Neural progenitor cell (in vitro differentiated cells): Measurements from ENCODE around the gene KCNMA1. TPM values are rescaled to one million over a fixed set of nuclear protein-coding genes. Genes with fewer than 3 reads are reported as not detected.

Source experiments
- DNase-seq: peaks from one replicate; pipeline ENCODE4 v3.0.0-alpha.2; 2016; ENCODE audit warnings: low spot score
- H2AFZ ChIP-seq: fragments of 200-600 bp; sonication (generic); replicated peaks from 2 replicates; pipeline ENCODE4 v1.6.1; 2016; ENCODE audit warnings: antibody characterized with exemption
- H3F3A ChIP-seq: fragments of 200-600 bp; sonication (generic); 2 replicates; pipeline ENCODE4 v1.6.1; 2016; ENCODE audit warnings: antibody characterized with exemption, low read depth
- H3K27ac ChIP-seq: fragments of 200-600 bp; sonication (generic); 2 replicates; pipeline ENCODE4 v1.5.1; 2016; ENCODE audit warnings: mild to moderate bottlenecking
- H3K27me3 ChIP-seq: fragments of 200-600 bp; sonication (generic); 2 replicates; pipeline ENCODE4 v1.6.1; 2016; ENCODE audit warnings: mild to moderate bottlenecking, moderate library complexity
- H3K36me3 ChIP-seq: fragments of 200-600 bp; sonication (generic); 2 replicates; pipeline ENCODE4 v1.5.1; 2016
- H3K4me1 ChIP-seq: fragments of 200-600 bp; sonication (generic); 2 replicates; pipeline ENCODE4 v1.6.1; 2016; ENCODE audit warnings: mixed run types
- H3K4me2 ChIP-seq: fragments of 200-600 bp; sonication (generic); 2 replicates; pipeline ENCODE4 v1.6.1; 2016
- H3K4me3 ChIP-seq: fragments of 200-600 bp; sonication (generic); 2 replicates; pipeline ENCODE4 v1.5.1; 2016
- H3K79me2 ChIP-seq: fragments of 200-600 bp; sonication (generic); 2 replicates; pipeline ENCODE4 v1.6.1; 2016; ENCODE audit warnings: low read depth
- H3K9ac ChIP-seq: fragments of 200-600 bp; sonication (generic); 2 replicates; pipeline ENCODE4 v1.6.1; 2016
- H3K9me3 ChIP-seq: fragments of 200-600 bp; sonication (generic); 2 replicates; pipeline ENCODE4 v1.5.1; 2016; ENCODE audit warnings: low read depth
- H4K20me1 ChIP-seq: fragments of 200-600 bp; sonication (generic); 2 replicates; pipeline ENCODE4 v1.6.1; 2016; ENCODE audit warnings: low read depth
- H3K27ac Mint-ChIP-seq: 3 replicates; pipeline ENCODE4 v1.8.0; 2021; ENCODE audit warnings: mixed read lengths
- H3K27me3 Mint-ChIP-seq: 2 replicates; pipeline ENCODE4 v1.8.0; 2022; ENCODE audit warnings: low read depth, mild to moderate bottlenecking, inconsistent platforms, moderate library complexity, mixed read lengths; ENCODE audit not compliant: insufficient read depth
- H3K36me3 Mint-ChIP-seq: 3 replicates; pipeline ENCODE4 v1.8.0; 2021; ENCODE audit warnings: mixed read lengths
- H3K4me1 Mint-ChIP-seq: 3 replicates; pipeline ENCODE4 v1.8.0; 2021; ENCODE audit warnings: mixed read lengths
- H3K4me3 Mint-ChIP-seq: 3 replicates; pipeline ENCODE4 v1.8.0; 2021; ENCODE audit warnings: mild to moderate bottlenecking, moderate library complexity, mixed read lengths
- H3K9me3 Mint-ChIP-seq: 3 replicates; pipeline ENCODE4 v1.8.0; 2020; ENCODE audit warnings: mixed read lengths
- EZH2 ChIP-seq: fragments of 200-600 bp; sonication (generic); IDR thresholded peaks from 2 replicates; pipeline ENCODE4 v1.6.1; 2017; ENCODE audit warnings: antibody characterized with exemption, mild to moderate bottlenecking, moderate library complexity
- EZH2phosphoT487 ChIP-seq: fragments of 200-600 bp; sonication (generic); IDR thresholded peaks from 2 replicates; pipeline ENCODE4 v1.6.1; 2017; ENCODE audit warnings: antibody characterized with exemption
- total RNA-seq: library from RNA; depleted of rRNA; stranded (reverse); fragments of >200 nt; gene quantifications from 2 replicates; pipeline ENCODE4 v1.2.3, GENCODE V29; 2015; ENCODE audit warnings: low replicate concordance
- TF ChIP-seq, protein P1 (sequence below): fragments of 200-600 bp; sonication (generic); IDR thresholded peaks from 2 replicates; pipeline ENCODE4 v1.5.1; 2017; ENCODE audit warnings: antibody characterized with exemption, mild to moderate bottlenecking

KCNMA1 gene
- total RNA-seq, 1 donor from 2014 or later: 2.4 TPM

DNA sequence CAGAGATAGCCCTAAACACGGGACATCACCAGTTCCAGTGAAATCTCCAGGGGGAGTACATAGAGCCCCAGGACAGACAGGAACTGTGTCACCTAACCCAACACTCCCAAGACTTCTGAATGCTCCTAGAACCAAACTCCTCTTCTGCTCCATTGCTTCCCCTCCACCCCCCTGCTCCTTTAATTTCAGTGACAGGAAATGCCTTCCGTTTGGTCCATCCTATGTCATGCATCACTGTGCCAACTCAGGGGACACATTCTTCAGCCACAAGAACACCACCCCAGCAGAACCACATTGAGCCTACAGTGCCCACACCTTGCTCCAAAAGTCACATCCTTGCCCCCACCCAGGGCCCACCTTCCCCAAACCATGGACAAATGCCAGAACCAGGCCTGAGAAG lies 100.5 kb downstream of the KCNMA1 start:
- no peaks in the 10 kb centered on the region for H3K36me3 Mint-ChIP-seq
- H3K9me3 Mint-ChIP-seq: no peaks in the 10 kb centered on the region
- H3K27me3 Mint-ChIP-seq: no peaks in the 10 kb centered on the region
- Histone ChIP-seq H3K27ac (no peak overlapping the region), H3F3A (no peaks in the 10 kb centered on the region), H3K4me1 (peaks cover 7% of the 10 kb centered on the region), H3K4me3 (no peak overlapping the region), H3K36me3 (no peaks in the 10 kb centered on the region), H3K27me3 (no peaks in the 10 kb centered on the region), H2AFZ (no peak overlapping the region), H3K9me3 (peaks cover 5% of the 10 kb centered on the region), H3K79me2 (no peaks in the 10 kb centered on the region), H3K9ac (no peak overlapping the region), H4K20me1 (no peaks in the 10 kb centered on the region), H3K4me2 (no peak overlapping the region)
- H3K27ac Mint-ChIP-seq: no peak overlapping the region
- no peak overlapping the region for H3K4me3 Mint-ChIP-seq
- DNase-seq: no peak
- H3K4me1 Mint-ChIP-seq: peaks cover 9% of the 10 kb centered on the region
- TF ChIP-seq EZH2: no peak
- TF ChIP-seq, protein P1, sequence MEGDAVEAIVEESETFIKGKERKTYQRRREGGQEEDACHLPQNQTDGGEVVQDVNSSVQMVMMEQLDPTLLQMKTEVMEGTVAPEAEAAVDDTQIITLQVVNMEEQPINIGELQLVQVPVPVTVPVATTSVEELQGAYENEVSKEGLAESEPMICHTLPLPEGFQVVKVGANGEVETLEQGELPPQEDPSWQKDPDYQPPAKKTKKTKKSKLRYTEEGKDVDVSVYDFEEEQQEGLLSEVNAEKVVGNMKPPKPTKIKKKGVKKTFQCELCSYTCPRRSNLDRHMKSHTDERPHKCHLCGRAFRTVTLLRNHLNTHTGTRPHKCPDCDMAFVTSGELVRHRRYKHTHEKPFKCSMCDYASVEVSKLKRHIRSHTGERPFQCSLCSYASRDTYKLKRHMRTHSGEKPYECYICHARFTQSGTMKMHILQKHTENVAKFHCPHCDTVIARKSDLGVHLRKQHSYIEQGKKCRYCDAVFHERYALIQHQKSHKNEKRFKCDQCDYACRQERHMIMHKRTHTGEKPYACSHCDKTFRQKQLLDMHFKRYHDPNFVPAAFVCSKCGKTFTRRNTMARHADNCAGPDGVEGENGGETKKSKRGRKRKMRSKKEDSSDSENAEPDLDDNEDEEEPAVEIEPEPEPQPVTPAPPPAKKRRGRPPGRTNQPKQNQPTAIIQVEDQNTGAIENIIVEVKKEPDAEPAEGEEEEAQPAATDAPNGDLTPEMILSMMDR: no peak

DNA sequence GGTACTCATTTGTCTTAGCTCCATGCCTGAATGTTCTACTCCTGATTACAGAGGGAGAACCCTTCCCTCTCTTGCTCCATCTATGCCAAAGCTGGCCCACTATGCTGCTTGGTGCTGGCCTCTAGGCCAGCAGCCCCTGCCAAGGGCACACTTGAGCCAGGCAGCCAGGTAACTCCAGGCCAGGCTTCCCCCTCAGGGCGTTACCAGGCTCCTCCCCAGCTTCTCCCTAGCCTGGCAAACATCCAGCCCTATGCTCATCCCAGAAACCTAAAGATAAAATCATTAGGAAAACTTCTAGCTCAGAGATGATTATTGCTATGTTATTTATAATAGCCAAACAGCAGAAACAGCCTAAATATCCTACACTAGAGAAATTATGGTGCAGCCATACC lies 103.7 kb downstream of the KCNMA1 start:
- TF ChIP-seq, protein P1: no peak
- TF ChIP-seq EZH2 (no peak), EZH2phosphoT487 (no peak)
- Mint-ChIP-seq H3K36me3 (no peaks in the 10 kb centered on the region), H3K27ac (no peak overlapping the region), H3K4me3 (no peak overlapping the region), H3K27me3 (peaks cover 2% of the 10 kb centered on the region), H3K9me3 (no peaks in the 10 kb centered on the region), H3K4me1 (peaks cover 35% of the 10 kb centered on the region)
- H3K36me3 ChIP-seq: no peaks in the 10 kb centered on the region
- no peaks in the 10 kb centered on the region for H3K9me3 ChIP-seq
- H3K4me3 ChIP-seq: no peak overlapping the region
- no peaks in the 10 kb centered on the region for H3K79me2 ChIP-seq
- no peak overlapping the region for H3K9ac ChIP-seq
- no peak for DNase-seq
- peaks cover 7% of the 10 kb centered on the region for H3K4me1 ChIP-seq
- H4K20me1 ChIP-seq: no peaks in the 10 kb centered on the region
- no peaks in the 10 kb centered on the region for H3K27me3 ChIP-seq
- H3F3A ChIP-seq: no peaks in the 10 kb centered on the region
- no peak overlapping the region for H2AFZ ChIP-seq
- no peak overlapping the region for H3K27ac ChIP-seq
- H3K4me2 ChIP-seq: no peak overlapping the region

DNA sequence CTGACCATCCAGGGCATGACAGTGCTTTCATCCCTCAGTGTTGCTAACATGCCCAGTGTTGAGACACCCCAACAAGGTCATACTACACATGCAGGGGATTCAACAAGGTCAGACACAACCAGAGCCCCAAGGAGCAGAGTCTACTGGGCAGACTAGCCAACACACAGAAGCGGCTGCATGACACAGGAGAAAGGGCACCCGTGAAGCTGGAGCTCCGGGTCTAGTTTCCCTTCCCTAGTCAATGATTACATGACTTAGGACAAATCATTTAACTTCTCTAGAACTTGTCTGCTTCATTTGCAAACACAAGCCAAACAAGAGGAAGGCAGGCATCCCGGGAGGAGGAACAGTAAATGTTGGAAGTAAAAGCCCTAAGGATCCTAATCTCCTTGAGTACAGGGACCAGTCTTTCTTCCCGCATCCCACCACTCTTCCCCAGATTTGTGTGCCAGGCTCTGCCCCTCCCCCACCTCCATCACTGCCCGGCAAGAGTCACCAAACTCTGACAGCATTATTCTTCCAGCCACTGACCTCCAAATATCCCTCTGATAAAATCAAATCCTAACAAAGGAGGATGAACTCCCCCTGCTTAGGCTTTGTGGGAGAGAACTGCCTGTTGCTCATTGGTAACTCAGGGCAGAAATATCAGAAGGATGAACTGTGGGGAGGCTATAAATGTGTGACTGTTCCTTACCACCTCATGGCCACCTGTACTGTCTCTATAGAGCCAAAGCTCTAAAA lies 104.3 kb downstream of the KCNMA1 start:
- Mint-ChIP-seq H3K27ac (no peak overlapping the region), H3K36me3 (no peaks in the 10 kb centered on the region), H3K9me3 (no peaks in the 10 kb centered on the region), H3K4me1 (peaks cover 35% of the 10 kb centered on the region), H3K4me3 (no peak overlapping the region), H3K27me3 (peaks cover 2% of the 10 kb centered on the region)
- Histone ChIP-seq H4K20me1 (no peaks in the 10 kb centered on the region), H3F3A (no peaks in the 10 kb centered on the region), H3K79me2 (no peaks in the 10 kb centered on the region), H3K36me3 (no peaks in the 10 kb centered on the region), H2AFZ (no peak overlapping the region), H3K4me1 (peaks cover 7% of the 10 kb centered on the region), H3K9me3 (no peaks in the 10 kb centered on the region), H3K27me3 (no peaks in the 10 kb centered on the region), H3K4me2 (no peak overlapping the region), H3K9ac (no peak overlapping the region), H3K4me3 (no peak overlapping the region), H3K27ac (no peak overlapping the region)
- TF ChIP-seq EZH2phosphoT487 (no peak), EZH2 (no peak)
- TF ChIP-seq, protein P1: no peak
- no peak for DNase-seq
